Activated CD8-positive, alpha-beta memory T cell treated with anti-CD3 and anti-CD28 coated beads, Interleukin-2, amount 10 ng/mL, durations not matched to agents 7 days and 5 days (primary cell): ENCODE results near the gene UBTD1. TPM values are rescaled to one million over a fixed set of nuclear protein-coding genes. Genes with fewer than 3 reads are reported as not detected.

Experiments used
- ATAC-seq: fragments of 150-1000 bp; cut with Tn5 transposase; one replicate; pipeline ENCODE4 v1.10.0; 2021; ENCODE audit warnings: moderate library complexity
- CTCF ChIA-PET: fragments of 350-600 bp; sonication (Branson Sonifier 250); formaldehyde crosslinking; loops from one replicate; lab custom pipeline; 2021; ENCODE audit warnings: antibody characterized with exemption; lab: Charles Lee
- DNase-seq: peaks from one replicate; pipeline ENCODE4 v3.0.0-alpha.2; 2020
- H3K27ac Mint-ChIP-seq: one replicate; pipeline ENCODE4 v1.8.0; 2021; ENCODE audit warnings: mild to moderate bottlenecking, mixed read lengths
- H3K27me3 Mint-ChIP-seq: one replicate; pipeline ENCODE4 v1.8.0; 2021; ENCODE audit warnings: mixed read lengths
- H3K36me3 Mint-ChIP-seq: one replicate; pipeline ENCODE4 v1.8.0; 2021; ENCODE audit warnings: mild to moderate bottlenecking, mixed read lengths
- H3K4me1 Mint-ChIP-seq: one replicate; pipeline ENCODE4 v1.8.0; 2021; ENCODE audit warnings: mixed read lengths
- H3K4me3 Mint-ChIP-seq: one replicate; pipeline ENCODE4 v1.8.0; 2021; ENCODE audit warnings: mild to moderate bottlenecking, moderate library complexity, mixed read lengths
- H3K9me3 Mint-ChIP-seq: one replicate; pipeline ENCODE4 v1.8.0; 2022; ENCODE audit warnings: low read depth, mixed read lengths
- total RNA-seq, 2 experiments: library from RNA; stranded (reverse); gene quantifications; one replicate each; pipeline ENCODE4 v1.2.3, GENCODE V29; 2021

Gene UBTD1
- total RNA-seq, 2 experiments from 2014 or later, result 0.88 to 1.3 TPM

DNA sequence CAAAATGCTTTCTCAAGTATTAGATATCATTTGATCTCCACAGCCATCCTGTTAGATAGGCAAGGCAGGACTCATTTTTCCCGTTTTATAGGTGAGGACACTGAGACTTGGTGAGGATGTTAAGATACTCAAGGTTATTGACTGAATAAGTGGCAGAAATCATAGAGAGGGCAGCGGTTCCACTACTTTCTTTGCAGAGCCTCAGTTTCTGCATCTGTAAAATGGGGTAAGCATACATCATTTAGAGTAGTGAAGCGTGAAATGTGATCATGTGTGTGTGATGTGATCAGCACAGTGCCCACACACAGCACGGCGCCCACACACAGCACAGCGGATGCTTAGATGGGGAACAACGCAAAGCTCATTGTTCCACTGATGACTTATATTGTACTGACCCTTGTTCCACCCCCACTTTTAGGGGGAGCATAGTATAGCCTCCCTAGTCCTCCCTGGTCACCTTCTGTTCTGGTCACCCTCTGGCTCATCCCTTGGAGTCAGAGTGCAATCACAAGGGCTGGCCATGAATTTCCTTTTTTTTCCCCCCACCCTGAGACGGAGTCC lies 10.5 kb downstream of the UBTD1 start:
- no peak for DNase-seq
- H3K27ac Mint-ChIP-seq, result no peak overlapping the region
- CTCF ChIA-PET, result no interaction called here
- no peaks in the 10 kb centered on the region for H3K4me1 Mint-ChIP-seq
- no peaks in the 10 kb centered on the region for H3K36me3 Mint-ChIP-seq
- peaks cover 17% of the 10 kb centered on the region for H3K27me3 Mint-ChIP-seq
- H3K4me3 Mint-ChIP-seq, result no peak overlapping the region
- ATAC-seq, result no peak
- H3K9me3 Mint-ChIP-seq, result no peaks in the 10 kb centered on the region

DNA sequence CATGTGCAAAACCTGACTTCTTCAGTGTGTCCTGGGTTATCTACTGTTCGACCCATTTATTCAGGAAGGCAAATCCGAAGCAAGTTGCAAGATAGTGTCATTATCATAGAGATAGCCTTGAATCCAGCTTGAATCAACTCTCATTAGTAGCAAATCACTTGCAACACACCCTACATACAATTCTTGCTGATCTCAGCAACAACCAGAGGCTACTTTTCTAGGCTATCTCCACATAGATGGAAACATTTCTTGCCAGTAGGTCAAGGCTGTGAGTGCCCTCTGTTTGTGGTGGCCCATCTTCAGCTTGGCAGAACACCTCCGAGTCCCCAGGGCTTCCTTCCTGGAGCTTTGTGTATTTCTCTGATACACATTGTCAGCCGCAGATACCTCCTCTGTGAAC lies 12.0 kb downstream of the UBTD1 start:
- H3K9me3 Mint-ChIP-seq, result no peaks in the 10 kb centered on the region
- H3K27ac Mint-ChIP-seq, result no peak overlapping the region
- H3K36me3 Mint-ChIP-seq, result no peaks in the 10 kb centered on the region
- ATAC-seq, result no peak
- H3K4me1 Mint-ChIP-seq, result no peaks in the 10 kb centered on the region
- CTCF ChIA-PET, result interaction anchor here (1.0 kb wide), 1 partner anchor 23 kb away, joined by 3 read pairs; no protein-coding TSS in a partner anchor
- DNase-seq, result no peak
- H3K27me3 Mint-ChIP-seq, result peaks cover 20% of the 10 kb centered on the region
- no peak overlapping the region for H3K4me3 Mint-ChIP-seq

DNA sequence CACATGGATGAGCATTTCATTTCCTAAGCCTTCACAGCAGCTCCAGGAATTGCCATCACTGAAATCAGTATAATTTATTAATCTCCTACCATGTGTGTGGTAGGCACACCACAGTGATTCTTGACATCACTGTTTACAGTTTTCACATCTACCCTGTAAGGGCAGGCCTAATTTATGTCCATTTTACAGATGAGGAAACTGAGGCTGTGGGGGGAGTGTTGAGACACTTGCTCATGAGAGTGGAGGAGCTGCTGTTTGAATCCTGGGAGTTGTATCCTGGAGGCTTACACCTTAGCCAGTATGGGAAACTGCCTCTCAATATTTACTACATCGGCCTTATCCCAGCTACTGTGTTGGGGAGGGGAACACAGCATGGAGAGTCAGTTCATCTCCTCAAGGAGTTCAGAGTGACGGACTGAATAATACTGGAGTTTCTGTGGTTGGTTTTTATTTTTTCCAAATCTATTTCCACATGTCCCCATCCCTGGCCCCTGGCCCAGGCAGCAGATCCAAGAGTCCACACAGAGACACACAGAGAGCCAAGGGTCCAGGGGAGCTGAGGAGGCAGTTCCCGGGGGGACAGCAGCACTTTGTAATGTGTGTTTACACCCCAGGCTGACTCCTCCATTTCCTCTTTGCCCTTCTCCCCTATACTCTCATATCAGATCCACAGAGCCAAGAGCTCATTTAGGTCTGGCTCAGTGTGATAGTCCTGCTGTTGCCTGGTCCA lies 13.2 kb downstream of the UBTD1 start:
- H3K36me3 Mint-ChIP-seq, result no peaks in the 10 kb centered on the region
- no peak overlapping the region for H3K27ac Mint-ChIP-seq
- CTCF ChIA-PET, result no interaction called here
- ATAC-seq, result no peak
- peaks cover 14% of the 10 kb centered on the region for H3K27me3 Mint-ChIP-seq
- no peak for DNase-seq
- H3K9me3 Mint-ChIP-seq, result no peaks in the 10 kb centered on the region
- no peak overlapping the region for H3K4me3 Mint-ChIP-seq
- H3K4me1 Mint-ChIP-seq, result no peaks in the 10 kb centered on the region

DNA sequence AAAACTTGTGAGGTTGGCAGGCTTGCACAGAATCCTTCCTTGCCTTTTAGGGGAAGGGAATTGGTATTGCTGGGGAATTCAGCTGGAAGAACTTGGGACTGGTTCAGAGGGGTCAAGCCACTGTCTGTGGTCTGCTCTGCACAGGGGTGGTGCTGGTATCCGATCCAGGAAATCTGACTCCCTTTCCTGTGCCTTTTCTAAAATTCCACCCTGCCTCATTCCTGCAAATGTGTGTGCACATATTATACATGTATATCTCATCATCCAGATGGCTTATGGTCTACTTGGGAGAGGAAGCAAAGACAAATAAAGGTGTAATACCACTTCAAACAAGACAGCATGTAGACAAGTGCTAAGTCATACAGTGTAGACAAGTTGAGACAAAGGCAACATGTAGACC lies 14.3 kb downstream of the UBTD1 start:
- no peaks in the 10 kb centered on the region for H3K4me1 Mint-ChIP-seq
- no peak for DNase-seq
- H3K27me3 Mint-ChIP-seq, result peaks cover 12% of the 10 kb centered on the region
- no peaks in the 10 kb centered on the region for H3K9me3 Mint-ChIP-seq
- no peak overlapping the region for H3K27ac Mint-ChIP-seq
- no peak overlapping the region for H3K4me3 Mint-ChIP-seq
- CTCF ChIA-PET, result no interaction called here
- ATAC-seq, result no peak
- H3K36me3 Mint-ChIP-seq, result no peaks in the 10 kb centered on the region

DNA sequence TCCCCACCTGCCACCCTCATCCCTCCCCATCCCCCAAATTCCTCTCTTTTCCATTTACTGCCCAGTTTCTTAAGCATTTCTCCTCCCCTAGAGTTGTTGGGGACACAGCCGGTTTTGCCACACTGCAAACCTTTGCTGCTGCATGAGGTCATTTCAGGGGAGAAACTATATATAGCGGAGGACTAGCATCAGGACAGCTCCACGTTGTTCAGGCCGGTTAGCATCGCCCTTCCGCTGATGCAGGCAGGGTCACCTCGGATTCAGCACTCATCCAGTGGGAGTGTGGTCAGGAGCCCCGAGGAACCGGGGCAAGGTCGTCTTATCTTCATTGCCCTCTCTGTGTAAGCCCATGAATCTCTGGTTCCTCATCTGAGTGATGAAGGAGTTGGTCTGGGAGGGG lies 15.6 kb downstream of the UBTD1 start:
- H3K9me3 Mint-ChIP-seq, result no peaks in the 10 kb centered on the region
- H3K27me3 Mint-ChIP-seq, result peaks cover 12% of the 10 kb centered on the region
- H3K4me1 Mint-ChIP-seq, result no peaks in the 10 kb centered on the region
- H3K27ac Mint-ChIP-seq, result no peak overlapping the region
- DNase-seq (no peak), ATAC-seq (no peak)
- no peaks in the 10 kb centered on the region for H3K36me3 Mint-ChIP-seq
- no peak overlapping the region for H3K4me3 Mint-ChIP-seq
- CTCF ChIA-PET, result no interaction called here

DNA sequence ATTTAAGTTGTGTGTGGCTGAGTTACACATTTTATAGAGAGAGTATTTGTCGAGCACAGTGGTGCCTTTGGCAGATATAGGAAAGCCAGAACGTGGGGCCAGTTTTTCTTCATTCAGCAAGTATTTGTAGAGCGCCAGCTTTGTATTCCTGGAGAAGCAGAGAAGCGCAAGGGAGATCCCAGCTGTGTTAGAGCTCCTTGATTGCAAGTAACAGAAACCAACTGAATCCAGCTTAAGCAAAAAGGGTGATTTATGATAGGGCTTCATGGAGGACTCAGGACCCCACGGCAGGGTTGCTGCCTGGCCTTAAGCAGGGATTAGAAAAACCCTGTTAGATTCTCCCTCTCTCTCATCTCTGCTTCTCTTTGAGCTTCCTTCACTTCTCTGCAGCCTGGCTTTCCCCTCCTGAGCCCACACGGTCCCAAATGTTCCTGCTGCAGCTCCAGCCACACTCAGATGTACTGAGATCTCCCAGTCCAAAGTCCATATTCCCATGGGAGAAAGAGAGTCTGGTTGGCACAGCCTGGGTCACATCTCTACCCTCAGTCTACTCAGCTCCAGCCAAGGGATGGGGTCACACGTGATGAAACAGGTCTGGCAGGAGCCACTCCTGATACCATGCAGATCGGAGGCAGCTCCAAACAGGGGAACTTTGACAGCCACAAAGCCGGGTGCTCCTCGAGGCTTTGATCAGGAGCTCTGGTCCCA lies 16.7 kb downstream of the UBTD1 start:
- Mint-ChIP-seq H3K27ac (no peak overlapping the region), H3K4me1 (peaks cover 3% of the 10 kb centered on the region)

DNA sequence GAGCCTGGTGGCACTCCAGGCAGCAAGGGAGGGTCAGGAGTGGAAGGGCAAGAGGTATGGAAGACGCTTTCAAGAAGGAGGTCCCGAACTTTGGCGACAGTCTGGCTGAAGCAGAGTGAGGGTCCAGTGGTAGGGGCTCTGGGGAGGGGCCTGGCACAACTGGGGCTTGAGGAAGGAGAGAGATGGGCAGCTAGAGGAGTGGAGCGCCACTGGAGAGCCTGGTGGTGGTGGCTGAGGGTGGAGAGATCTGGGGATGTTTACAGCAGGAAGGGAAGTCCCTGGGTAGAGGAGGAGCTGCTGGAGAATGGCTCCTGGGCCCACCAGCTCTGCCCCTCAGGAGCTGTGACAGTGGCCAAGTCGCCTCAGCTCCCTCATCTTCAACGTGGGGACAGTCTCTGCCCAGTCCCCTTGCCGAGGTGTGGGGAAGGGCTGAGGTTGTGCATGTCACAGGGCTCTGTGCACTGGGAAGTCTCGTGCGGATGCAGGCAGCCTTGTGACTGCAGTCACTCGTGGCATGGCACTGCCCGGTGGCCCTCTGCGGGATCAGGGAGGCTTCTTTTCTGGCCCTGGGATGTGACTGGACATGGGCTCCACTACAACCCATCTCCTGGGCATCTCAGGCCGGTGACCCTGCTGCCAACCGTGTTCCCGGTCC lies 18.5 kb downstream of the UBTD1 start:
- ATAC-seq, result no peak
- no peak for DNase-seq
- Mint-ChIP-seq H3K9me3 (no peaks in the 10 kb centered on the region), H3K36me3 (no peaks in the 10 kb centered on the region), H3K27me3 (peaks cover 24% of the 10 kb centered on the region), H3K27ac (no peak overlapping the region), H3K4me3 (no peak overlapping the region), H3K4me1 (peaks cover 3% of the 10 kb centered on the region)
- CTCF ChIA-PET, result no interaction called here

More for the DNA sequence above, 16.7 kb downstream of the UBTD1 start:
- peaks cover 16% of the 10 kb centered on the region for H3K27me3 Mint-ChIP-seq
- ATAC-seq (no peak), DNase-seq (no peak)
- CTCF ChIA-PET, result interaction anchor here (0.8 kb wide), 1 partner anchor 56 kb away, joined by 4 read pairs; no protein-coding TSS in a partner anchor
- H3K9me3 Mint-ChIP-seq, result no peaks in the 10 kb centered on the region
- no peaks in the 10 kb centered on the region for H3K36me3 Mint-ChIP-seq
- no peak overlapping the region for H3K4me3 Mint-ChIP-seq

DNA sequence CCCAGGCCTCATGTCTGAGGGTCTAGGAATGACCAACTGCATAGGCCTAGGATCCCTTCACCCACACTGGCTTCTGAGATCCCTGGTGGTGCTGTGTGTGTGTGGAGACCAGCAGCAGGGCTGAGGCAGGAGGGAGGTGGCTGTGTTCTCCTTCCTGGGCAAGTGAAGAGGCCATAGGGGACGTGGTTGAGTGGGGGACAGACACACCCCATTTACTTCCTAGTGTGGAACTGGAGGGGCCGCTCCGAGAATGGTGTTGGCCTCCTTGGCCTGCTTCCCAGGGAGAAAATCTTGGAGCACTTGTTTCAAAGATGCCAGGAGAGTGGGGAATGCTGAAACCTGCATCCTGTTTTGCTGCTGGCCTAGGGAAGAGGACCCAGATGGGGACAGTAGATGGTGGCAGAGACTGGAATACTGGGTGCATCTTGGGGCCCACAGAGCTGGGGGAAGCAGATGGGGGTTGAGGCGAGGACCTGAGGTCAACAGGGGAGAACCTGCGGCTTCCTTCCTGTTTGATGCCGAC lies 19.1 kb downstream of the UBTD1 start:
- Mint-ChIP-seq H3K27ac (no peak overlapping the region), H3K9me3 (no peaks in the 10 kb centered on the region), H3K27me3 (peaks cover 29% of the 10 kb centered on the region), H3K4me1 (peaks cover 3% of the 10 kb centered on the region), H3K4me3 (no peak overlapping the region), H3K36me3 (no peaks in the 10 kb centered on the region)
- CTCF ChIA-PET, result no interaction called here
- DNase-seq, result no peak
- no peak for ATAC-seq

DNA sequence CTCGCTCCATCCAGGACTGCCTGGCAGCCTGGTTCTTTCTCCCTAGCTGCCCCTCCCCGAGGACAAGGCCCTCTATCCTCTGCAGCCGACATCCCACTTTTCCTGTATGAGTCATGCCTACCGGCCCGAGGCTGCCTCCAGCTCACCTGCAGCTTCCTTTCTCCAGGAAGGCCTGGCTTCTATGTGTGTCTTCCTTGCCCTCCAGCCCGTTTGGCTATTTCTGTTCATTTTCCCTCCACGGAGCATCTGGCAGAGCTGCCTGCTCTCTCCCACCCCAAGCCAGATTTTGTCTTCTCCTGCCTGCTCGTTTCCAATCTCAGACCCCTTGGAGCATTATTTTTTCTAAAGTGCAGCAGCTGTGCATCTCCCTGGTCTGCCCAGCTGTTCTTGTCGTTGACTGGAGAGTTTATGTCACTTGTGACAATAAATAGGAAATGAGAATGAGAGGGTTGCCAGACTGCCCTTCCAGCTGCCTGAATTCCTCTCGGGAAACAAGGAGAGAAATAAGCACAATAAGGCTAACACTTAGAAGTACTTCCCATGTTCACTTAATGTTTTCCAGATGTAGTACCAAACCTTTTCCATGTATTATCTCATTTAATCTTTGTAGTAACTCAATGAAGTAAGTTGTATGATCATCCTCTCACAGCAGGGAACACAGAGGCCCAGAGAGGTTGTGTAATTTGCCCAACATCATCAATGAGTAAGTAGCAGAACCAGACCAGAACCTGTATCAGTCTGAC lies 19.7 kb downstream of the UBTD1 start:
- ATAC-seq (no peak), DNase-seq (no peak)
- no peaks in the 10 kb centered on the region for H3K9me3 Mint-ChIP-seq
- H3K4me3 Mint-ChIP-seq, result no peak overlapping the region
- H3K36me3 Mint-ChIP-seq, result no peaks in the 10 kb centered on the region
- H3K27ac Mint-ChIP-seq, result no peak overlapping the region
- CTCF ChIA-PET, result no interaction called here
- peaks cover 3% of the 10 kb centered on the region for H3K4me1 Mint-ChIP-seq
- H3K27me3 Mint-ChIP-seq, result peaks cover 28% of the 10 kb centered on the region

DNA sequence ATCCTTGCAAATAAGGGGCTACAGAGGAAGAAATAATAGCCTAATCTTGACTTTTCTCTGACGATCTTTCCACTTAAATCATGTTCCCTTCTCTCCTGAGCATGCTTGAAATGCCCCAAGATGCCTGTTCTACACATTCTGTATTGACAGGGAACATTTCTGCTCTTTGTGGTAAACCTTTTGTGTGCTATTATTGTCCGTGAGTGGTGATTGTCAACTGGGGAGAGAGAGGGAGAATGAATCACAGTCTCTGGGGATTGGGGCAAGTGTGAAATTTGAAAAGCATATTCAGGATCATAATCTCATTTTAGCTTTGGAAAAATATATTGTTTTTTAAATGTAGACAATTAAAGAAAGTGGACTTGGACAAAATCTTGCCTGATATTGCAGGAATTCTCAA lies 20.6 kb downstream of the UBTD1 start:
- CTCF ChIA-PET, result interaction anchor here (3.7 kb wide), 1 partner anchor 15 kb away, joined by 11 read pairs; no protein-coding TSS in a partner anchor
- DNase-seq, result no peak
- Mint-ChIP-seq H3K9me3 (no peaks in the 10 kb centered on the region), H3K27ac (no peak overlapping the region), H3K4me3 (no peak overlapping the region), H3K4me1 (peaks cover 3% of the 10 kb centered on the region), H3K36me3 (no peaks in the 10 kb centered on the region), H3K27me3 (peaks cover 26% of the 10 kb centered on the region)
- no peak for ATAC-seq

DNA sequence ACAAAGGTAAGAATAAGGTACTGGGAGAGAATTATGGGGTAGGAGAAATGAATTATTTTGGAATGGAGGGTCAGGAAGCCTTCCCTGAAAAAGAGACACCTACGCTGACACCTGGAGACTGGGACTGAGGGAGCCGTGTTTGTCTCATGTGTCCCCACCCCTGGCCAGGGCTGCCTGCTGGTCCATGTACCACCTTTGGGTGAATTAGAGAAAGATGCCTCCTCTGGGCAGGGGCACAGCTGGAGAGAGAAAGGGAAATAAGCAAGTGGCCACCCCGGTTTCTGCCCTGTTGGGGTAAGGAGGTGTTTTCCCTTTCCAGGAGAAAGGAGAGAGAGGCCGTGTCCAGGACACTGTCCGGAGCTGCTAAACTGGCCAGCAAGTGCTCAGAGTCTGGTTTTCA lies 21.8 kb downstream of the UBTD1 start:
- Mint-ChIP-seq H3K36me3 (no peaks in the 10 kb centered on the region), H3K4me1 (peaks cover 3% of the 10 kb centered on the region), H3K9me3 (no peaks in the 10 kb centered on the region), H3K27ac (no peak overlapping the region), H3K27me3 (peaks cover 28% of the 10 kb centered on the region), H3K4me3 (no peak overlapping the region)
- CTCF ChIA-PET, result interaction anchor here (2.0 to 3.7 kb wide), 2 partner anchors 14 to 56 kb away, joined by 6 to 11 read pairs; no protein-coding TSS in a partner anchor
- ATAC-seq (no peak), DNase-seq (no peak)

DNA sequence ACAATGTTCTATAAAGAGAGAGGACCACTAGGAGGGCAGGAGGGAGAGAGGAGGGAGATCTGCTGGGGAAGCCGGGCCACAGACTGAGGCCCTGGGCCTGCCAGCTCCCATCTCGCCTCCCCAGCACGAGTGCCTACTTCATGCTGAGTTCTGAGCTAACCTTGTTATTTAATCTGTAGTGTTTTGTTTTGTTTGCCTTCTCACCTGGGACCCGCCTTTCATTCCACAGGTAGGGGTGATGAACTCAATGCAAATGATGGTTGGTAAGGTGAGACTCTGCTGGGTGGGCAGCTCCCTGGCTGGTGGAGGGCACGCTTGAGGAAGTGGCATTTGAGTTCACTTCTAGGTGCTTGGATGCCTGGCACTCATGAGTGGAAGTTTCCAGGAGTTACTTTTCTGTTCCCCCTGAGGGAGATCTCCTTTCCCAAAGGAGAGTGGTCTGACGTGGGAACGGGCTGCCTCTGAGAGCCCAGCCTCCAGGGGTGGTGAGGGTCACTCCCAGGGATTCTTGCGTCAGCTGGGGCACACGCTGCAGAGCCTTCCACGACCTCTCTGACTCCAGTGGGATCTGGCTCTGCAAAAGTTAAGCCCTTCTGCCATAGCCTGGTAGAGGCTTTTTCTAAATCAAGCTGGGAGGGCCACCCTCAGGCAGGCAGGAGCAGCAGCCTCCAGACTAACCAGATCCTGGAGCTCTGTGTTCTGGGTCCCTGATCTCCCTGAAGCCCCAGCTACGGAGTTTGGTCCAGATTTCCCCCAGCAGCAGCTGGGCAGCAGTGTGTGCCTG lies 22.4 kb downstream of the UBTD1 start:
- H3K4me3 Mint-ChIP-seq, result no peak overlapping the region
- H3K36me3 Mint-ChIP-seq, result no peaks in the 10 kb centered on the region
- H3K4me1 Mint-ChIP-seq, result peaks cover 3% of the 10 kb centered on the region
- peaks cover 28% of the 10 kb centered on the region for H3K27me3 Mint-ChIP-seq
- no peak for ATAC-seq
- H3K9me3 Mint-ChIP-seq, result no peaks in the 10 kb centered on the region
- CTCF ChIA-PET, result interaction anchor here (1.0 to 3.7 kb wide), 4 partner anchors 14 to 114 kb away, joined by 3 to 11 read pairs (median 4); no protein-coding TSS in a partner anchor
- H3K27ac Mint-ChIP-seq, result no peak overlapping the region
- DNase-seq, result no peak
